ENCODE data around the gene F13A1.

F13A1 gene

DNA sequence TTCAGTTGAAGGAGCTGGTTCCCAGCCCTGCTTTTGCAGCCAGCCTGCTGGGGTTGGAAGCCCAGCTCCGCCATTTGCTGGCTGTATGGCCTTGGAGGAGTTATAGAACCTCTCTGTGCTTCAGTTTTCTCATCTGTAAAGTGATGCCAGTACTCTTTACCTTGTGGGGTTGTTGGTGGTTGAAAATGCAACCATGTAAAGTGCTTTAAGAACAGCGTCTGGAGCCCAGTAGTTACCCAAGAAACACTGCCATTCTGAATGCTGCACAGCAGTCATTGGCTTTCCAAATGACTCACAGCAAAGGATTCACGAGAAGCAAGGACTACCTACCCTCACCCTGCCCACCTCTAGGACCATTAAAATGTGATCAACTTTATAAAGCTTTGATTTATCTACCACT, 154.4 kb downstream of the F13A1 start:
- DNase-seq (ENCODE audit: low read depth in 1 of 2, low spot score in 1 of 2) = no peak
- TF ChIP-seq SPI1 (IDR thresholded peaks at IDR 0.05; ENCODE audit: borderline replicate concordance, low read depth) = no peak
- TF ChIP-seq GABPA (IDR thresholded peaks at IDR 0.05; ENCODE audit: low read depth) = no peak
- TF ChIP-seq, protein P1, sequence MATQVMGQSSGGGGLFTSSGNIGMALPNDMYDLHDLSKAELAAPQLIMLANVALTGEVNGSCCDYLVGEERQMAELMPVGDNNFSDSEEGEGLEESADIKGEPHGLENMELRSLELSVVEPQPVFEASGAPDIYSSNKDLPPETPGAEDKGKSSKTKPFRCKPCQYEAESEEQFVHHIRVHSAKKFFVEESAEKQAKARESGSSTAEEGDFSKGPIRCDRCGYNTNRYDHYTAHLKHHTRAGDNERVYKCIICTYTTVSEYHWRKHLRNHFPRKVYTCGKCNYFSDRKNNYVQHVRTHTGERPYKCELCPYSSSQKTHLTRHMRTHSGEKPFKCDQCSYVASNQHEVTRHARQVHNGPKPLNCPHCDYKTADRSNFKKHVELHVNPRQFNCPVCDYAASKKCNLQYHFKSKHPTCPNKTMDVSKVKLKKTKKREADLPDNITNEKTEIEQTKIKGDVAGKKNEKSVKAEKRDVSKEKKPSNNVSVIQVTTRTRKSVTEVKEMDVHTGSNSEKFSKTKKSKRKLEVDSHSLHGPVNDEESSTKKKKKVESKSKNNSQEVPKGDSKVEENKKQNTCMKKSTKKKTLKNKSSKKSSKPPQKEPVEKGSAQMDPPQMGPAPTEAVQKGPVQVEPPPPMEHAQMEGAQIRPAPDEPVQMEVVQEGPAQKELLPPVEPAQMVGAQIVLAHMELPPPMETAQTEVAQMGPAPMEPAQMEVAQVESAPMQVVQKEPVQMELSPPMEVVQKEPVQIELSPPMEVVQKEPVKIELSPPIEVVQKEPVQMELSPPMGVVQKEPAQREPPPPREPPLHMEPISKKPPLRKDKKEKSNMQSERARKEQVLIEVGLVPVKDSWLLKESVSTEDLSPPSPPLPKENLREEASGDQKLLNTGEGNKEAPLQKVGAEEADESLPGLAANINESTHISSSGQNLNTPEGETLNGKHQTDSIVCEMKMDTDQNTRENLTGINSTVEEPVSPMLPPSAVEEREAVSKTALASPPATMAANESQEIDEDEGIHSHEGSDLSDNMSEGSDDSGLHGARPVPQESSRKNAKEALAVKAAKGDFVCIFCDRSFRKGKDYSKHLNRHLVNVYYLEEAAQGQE (IDR thresholded peaks at IDR 0.05; ENCODE audit: insufficient replicate concordance, low read depth) = no peak
- TF ChIP-seq POLR2AphosphoS5 (IDR thresholded peaks at IDR 0.05; ENCODE audit: low read depth) = no peak
- TF ChIP-seq, protein P2, sequence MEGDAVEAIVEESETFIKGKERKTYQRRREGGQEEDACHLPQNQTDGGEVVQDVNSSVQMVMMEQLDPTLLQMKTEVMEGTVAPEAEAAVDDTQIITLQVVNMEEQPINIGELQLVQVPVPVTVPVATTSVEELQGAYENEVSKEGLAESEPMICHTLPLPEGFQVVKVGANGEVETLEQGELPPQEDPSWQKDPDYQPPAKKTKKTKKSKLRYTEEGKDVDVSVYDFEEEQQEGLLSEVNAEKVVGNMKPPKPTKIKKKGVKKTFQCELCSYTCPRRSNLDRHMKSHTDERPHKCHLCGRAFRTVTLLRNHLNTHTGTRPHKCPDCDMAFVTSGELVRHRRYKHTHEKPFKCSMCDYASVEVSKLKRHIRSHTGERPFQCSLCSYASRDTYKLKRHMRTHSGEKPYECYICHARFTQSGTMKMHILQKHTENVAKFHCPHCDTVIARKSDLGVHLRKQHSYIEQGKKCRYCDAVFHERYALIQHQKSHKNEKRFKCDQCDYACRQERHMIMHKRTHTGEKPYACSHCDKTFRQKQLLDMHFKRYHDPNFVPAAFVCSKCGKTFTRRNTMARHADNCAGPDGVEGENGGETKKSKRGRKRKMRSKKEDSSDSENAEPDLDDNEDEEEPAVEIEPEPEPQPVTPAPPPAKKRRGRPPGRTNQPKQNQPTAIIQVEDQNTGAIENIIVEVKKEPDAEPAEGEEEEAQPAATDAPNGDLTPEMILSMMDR (IDR thresholded peaks at IDR 0.05; ENCODE audit: insufficient read depth, low read length) = no peak
- Histone ChIP-seq H3K4me3 (replicated peaks; ENCODE audit: insufficient read depth, low read length) (no peak overlapping the region), H3K27me3 (ENCODE audit: insufficient read depth, poor library complexity, severe bottlenecking) (no peaks in the 10 kb centered on the region), H3K27ac (replicated peaks) (no peak overlapping the region)

DNA sequence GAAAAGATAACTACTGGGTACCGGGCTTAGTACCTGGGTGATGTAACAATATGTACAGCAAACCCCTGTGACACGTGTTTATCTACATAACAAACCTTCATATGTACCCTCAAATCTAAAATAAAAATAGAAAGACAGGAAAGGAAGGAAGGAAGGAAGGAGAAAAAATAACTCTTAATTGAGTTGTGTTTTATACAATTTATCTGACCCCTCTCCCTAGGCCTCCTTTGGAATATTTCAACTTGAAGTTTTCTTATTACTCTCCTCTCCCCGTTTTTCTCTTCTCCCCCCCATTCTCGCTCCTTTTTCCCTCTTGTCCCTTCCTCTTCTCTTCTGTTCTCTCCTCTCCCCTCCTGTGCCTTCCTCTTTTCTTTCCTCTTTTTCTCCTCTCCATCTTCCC, 156.1 kb downstream of the F13A1 start:
- no peak for TF ChIP-seq POLR2AphosphoS5 (IDR thresholded peaks at IDR 0.05; ENCODE audit: low read depth)
- TF ChIP-seq SPI1 (IDR thresholded peaks at IDR 0.05; ENCODE audit: borderline replicate concordance, low read depth) = no peak
- no peak for TF ChIP-seq GABPA (IDR thresholded peaks at IDR 0.05; ENCODE audit: low read depth)
- TF ChIP-seq, protein P1 (IDR thresholded peaks at IDR 0.05; ENCODE audit: insufficient replicate concordance, low read depth) = no peak
- TF ChIP-seq, protein P2 (IDR thresholded peaks at IDR 0.05; ENCODE audit: insufficient read depth, low read length) = no peak
- Histone ChIP-seq H3K27me3 (ENCODE audit: insufficient read depth, poor library complexity, severe bottlenecking) (no peaks in the 10 kb centered on the region), H3K4me3 (replicated peaks; ENCODE audit: insufficient read depth, low read length) (no peak overlapping the region), H3K27ac (replicated peaks) (no peak overlapping the region)
- DNase-seq (ENCODE audit: low read depth in 1 of 2, low spot score in 1 of 2) = no peak

DNA sequence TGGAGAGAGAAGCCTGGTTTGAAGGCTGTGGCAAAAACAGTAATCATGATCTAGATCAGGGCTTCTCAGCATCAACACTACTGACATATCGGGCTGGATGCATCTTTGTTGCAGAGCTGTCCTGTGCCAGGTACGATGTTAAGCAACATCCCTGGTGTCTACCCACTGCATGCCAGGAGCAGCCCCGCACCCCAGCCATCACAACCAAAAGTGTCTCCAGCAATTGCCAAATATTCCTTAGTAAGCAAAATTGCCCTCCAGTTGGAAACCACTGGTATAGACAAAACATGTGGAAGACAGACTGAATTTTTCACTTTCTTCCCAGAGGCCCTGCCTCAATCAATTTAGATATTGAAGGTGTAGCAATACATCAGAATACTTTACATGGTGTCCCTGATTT, 166.1 kb downstream of the F13A1 start:
- no peak for DNase-seq (ENCODE audit: low read depth in 1 of 2, low spot score in 1 of 2)
- Histone ChIP-seq H3K27me3 (ENCODE audit: insufficient read depth, poor library complexity, severe bottlenecking) (no peaks in the 10 kb centered on the region), H3K4me3 (replicated peaks; ENCODE audit: insufficient read depth, low read length) (no peak overlapping the region), H3K27ac (replicated peaks) (no peak overlapping the region)
- TF ChIP-seq, protein P2 (IDR thresholded peaks at IDR 0.05; ENCODE audit: insufficient read depth, low read length) = no peak
- TF ChIP-seq POLR2AphosphoS5 (IDR thresholded peaks at IDR 0.05; ENCODE audit: low read depth) (no peak), SPI1 (IDR thresholded peaks at IDR 0.05; ENCODE audit: borderline replicate concordance, low read depth) (no peak), GABPA (IDR thresholded peaks at IDR 0.05; ENCODE audit: low read depth) (no peak)
- TF ChIP-seq, protein P1 (IDR thresholded peaks at IDR 0.05; ENCODE audit: insufficient replicate concordance, low read depth) = no peak
